Astrocyte of the cerebellum (primary cell): ENCODE results near the gene TCF7L2.

Source experiments
- DNase-seq: peaks from one replicate; pipeline ENCODE4 v3.0.0-alpha.2; 2011; ENCODE audit warnings: low read depth
- H3K4me3 ChIP-seq: 2 replicates; pipeline ENCODE4 v1.5.1; 2011; ENCODE audit warnings: mild to moderate bottlenecking, low read depth, low read length, moderate library complexity
- in situ Hi-C: cut with HindIII; loops from 2 replicates; pipeline ENCODE4 v1.10.0; 2017; ENCODE audit warnings: low sequenced_read_pairs
- TF ChIP-seq, protein P1 (sequence below): IDR thresholded peaks from 2 replicates; pipeline ENCODE4 v1.5.1; 2012; ENCODE audit warnings: low read length, low read depth, moderate library complexity, mild to moderate bottlenecking; ENCODE audit errors: missing control alignments

TCF7L2 gene

DNA sequence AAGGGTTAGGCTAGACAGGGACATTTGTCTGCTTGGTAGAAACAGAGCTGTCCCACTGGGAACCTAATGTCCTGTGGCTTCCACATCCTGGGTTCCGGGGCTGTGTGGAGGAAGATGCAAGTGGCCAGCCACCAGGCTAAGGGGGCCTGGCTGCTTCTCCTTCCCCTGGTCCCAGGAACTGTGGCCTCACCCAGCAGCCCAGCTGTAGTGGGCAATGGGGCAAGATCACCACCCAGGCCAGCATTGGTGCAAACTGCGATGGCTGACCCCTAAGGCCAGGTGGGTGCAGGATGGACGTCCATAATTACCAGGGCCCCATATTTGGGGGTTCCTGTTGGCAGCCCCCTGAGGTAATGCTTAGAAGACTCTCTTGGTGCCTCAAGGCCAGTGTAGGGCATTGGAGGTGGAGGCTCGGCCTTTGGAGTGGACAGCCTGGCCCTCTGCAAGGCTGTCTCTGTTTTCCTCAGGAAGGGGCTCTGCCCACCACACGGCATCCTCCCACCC, 226.7 kb downstream of the TCF7L2 start:
- in situ Hi-C loops: no loop called here
- DNase-seq: no peak
- TF ChIP-seq, protein P1, sequence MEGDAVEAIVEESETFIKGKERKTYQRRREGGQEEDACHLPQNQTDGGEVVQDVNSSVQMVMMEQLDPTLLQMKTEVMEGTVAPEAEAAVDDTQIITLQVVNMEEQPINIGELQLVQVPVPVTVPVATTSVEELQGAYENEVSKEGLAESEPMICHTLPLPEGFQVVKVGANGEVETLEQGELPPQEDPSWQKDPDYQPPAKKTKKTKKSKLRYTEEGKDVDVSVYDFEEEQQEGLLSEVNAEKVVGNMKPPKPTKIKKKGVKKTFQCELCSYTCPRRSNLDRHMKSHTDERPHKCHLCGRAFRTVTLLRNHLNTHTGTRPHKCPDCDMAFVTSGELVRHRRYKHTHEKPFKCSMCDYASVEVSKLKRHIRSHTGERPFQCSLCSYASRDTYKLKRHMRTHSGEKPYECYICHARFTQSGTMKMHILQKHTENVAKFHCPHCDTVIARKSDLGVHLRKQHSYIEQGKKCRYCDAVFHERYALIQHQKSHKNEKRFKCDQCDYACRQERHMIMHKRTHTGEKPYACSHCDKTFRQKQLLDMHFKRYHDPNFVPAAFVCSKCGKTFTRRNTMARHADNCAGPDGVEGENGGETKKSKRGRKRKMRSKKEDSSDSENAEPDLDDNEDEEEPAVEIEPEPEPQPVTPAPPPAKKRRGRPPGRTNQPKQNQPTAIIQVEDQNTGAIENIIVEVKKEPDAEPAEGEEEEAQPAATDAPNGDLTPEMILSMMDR: no peak
- H3K4me3 ChIP-seq: no peak overlapping the region

DNA sequence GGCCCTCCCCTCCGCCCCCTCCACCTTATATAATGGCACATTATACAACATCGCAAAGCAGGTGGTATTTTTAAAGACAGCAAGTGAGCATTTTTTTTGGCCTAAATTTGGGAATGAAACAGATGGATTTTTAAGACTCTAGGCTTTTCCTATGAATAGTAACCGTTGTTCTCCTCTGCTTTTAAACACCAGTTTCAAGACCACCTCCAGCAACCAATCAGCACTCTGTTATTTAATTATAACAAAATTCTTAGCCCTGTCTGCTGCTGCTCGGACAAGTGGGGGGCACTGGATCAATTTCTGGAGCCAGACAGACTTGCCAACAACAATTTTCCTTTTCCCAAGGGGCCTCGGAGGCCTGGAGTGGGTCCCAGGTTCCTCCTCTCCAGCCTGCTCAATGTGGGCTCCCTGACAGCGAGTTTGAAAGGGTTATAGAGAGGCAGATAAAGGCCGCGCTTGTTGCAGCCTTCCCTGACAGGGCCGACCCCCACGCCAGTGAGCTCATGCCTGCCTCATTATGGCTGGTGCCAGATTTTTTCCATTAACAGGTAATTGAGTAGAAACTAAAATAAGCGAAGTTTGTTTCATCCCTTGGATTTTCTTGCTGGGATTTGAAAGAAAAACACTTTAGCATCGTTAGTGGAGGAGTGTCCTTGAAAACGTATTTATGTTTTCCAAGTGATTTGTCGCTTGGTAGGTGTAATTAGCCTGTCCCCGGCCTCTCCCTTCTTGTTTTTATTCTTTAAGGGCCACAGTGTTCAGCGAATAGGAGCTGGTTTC, 227.3 kb downstream of the TCF7L2 start:
- TF ChIP-seq, protein P1: no peak
- no peak for DNase-seq
- H3K4me3 ChIP-seq: no peak overlapping the region
- in situ Hi-C loops: no loop called here

DNA sequence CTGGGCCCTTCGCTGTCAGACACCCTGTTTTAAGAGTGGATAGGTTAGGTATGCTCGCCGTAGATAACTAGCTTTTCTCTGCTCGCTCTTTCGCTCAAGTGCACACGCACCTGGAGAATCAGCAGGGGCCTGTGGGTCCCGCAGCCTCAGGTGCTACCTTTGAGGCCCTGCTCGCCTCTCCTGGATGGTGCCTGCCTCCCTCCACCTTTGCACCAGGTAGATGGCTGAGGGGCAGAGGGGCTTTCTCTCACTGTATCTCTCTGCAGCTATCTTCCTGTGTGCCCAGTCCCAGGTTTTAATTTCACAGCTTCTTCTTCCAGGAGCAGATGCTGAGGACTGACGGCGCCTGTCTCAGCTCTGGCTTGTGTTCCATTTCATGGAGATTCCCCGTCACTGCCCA, 227.9 kb downstream of the TCF7L2 start:
- in situ Hi-C loops: no loop called here
- no peak overlapping the region for H3K4me3 ChIP-seq
- TF ChIP-seq, protein P1: no peak
- no peak for DNase-seq

DNA sequence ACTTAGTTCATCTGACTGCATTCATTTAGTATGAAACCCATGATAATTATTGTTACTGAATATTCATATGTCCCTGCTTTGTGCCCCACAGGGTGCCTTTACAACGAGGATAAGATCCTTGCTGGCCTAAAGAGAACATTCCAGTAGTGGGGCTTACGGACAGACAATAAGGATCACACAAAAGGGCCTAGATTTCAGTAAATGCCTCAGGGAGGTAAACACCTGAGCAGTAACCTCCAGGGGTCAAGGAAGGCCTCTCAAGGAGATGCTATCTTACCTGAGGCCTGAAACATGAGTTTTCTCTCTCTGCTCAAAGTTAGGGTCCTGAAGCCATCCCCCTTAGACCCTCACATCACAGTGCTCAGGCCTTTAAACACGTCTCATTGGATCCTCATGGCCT, 228.7 kb downstream of the TCF7L2 start:
- in situ Hi-C loops: no loop called here
- TF ChIP-seq, protein P1: no peak
- DNase-seq: no peak
- H3K4me3 ChIP-seq: no peak overlapping the region

DNA sequence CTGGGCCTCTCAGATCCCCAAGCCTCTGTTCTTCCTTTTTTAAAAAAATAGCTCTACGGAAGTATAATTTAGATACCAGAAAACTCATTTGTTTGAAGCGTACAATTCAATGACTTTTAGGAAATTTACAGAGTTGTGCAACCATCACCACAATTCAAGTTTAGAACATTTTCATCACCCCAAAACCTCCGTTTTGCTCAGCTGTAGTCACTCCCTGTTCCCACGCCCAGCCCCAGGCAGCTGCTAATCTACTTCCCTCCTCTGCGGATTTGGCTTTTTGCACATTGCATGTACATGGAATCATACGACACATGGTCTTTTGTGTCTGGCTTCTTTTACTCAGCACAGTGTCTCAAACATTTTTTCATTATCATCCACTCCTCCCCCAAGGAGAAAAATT, 229.2 kb downstream of the TCF7L2 start:
- TF ChIP-seq, protein P1: no peak
- no peak for DNase-seq
- in situ Hi-C loops: no loop called here
- no peak overlapping the region for H3K4me3 ChIP-seq

DNA sequence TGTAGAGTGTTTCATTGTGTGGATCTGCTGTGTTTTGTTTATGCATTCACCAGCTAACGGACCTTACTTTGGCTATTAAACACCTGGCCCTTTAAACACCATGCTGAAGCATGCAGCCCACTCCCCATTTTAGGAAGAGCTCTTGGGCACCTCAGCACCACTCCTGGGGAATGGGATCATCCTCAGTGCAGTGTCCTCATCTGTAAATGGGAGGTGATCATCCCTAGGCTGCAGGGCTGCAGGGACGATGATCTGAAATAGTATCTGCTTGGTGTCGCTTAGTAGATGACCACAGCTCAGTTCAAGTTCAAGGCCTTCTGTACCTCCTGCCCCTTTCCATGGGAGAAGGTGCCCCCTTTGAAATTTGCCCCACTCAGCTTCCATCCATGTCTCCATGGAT, 229.9 kb downstream of the TCF7L2 start:
- in situ Hi-C loops: no loop called here
- no peak overlapping the region for H3K4me3 ChIP-seq
- no peak for DNase-seq
- TF ChIP-seq, protein P1: no peak
